Endothelial cell of umbilical vein (primary cell): Measurements from ENCODE around the gene ZC3H12C. TPM values are rescaled to one million over a fixed set of nuclear protein-coding genes. Genes with fewer than 3 reads are reported as not detected.

ENCODE experiments used
- BruUV-seq: library from RNA; stranded (reverse); fragments of 400-500 nt; replicated peaks from 2 replicates; lab custom pipeline; 2021; lab: Mats Ljungman, UMichigan
- CTCF ChIA-PET: fragments of 300-600, 350-600 bp; sonication (Branson Sonifier 250); formaldehyde crosslinking; loops from one replicate; lab custom pipeline; 2021; ENCODE audit warnings: antibody characterized with exemption, inconsistent platforms; lab: Charles Lee
- POLR2A ChIA-PET: fragments of 300-600, 350-600 bp; sonication (Branson Sonifier 250); formaldehyde crosslinking; loops from one replicate; lab custom pipeline; 2021; ENCODE audit warnings: antibody characterized with exemption, inconsistent platforms; lab: Charles Lee
- DNase-seq: peaks from one replicate; pipeline ENCODE4 v3.0.0-alpha.2; 2011; ENCODE audit warnings: low read depth, low spot score
- FAIRE-seq: peaks from 2 replicates; lab custom pipeline; 2011; peaks lifted over from hg19 to GRCh38; lab: Jason Lieb, UNC
- H2AFZ ChIP-seq: 2 replicates; pipeline ENCODE4 v1.6.0; 2012; ENCODE audit warnings: low read depth, low read length, control low read depth, inconsistent platforms
- H3K27ac ChIP-seq: 2 replicates; pipeline ENCODE4 v1.5.1; 2011; ENCODE audit warnings: low read depth, mild to moderate bottlenecking, control low read depth, low read length, moderate library complexity; ENCODE audit not compliant: insufficient read depth
- H3K27me3 ChIP-seq, 2 experiments: 2 replicates each; pipeline versions ENCODE4 v1.6.0 to v1.6.1; 2011; ENCODE audit warnings: low read length in 2 of 2, mixed read lengths in 1 of 2; ENCODE audit not compliant: control insufficient read depth in 2 of 2, insufficient read depth in 2 of 2
- H3K36me3 ChIP-seq, 2 experiments: 2 replicates in 1 of 2; 3 replicates in 1 of 2; pipeline ENCODE4 v1.5.1; 2011; ENCODE audit warnings: low read length in 2 of 2, mild to moderate bottlenecking in 1 of 2, moderate library complexity in 1 of 2; ENCODE audit not compliant: control insufficient read depth in 2 of 2, insufficient read depth in 2 of 2; ENCODE audit errors: extremely low read depth in 1 of 2
- H3K4me1 ChIP-seq: 3 replicates; pipeline ENCODE4 v1.5.1; 2011; ENCODE audit warnings: mild to moderate bottlenecking, low read length; ENCODE audit not compliant: control insufficient read depth, insufficient read depth; ENCODE audit errors: extremely low read depth
- H3K4me2 ChIP-seq: 2 replicates; pipeline ENCODE4 v1.6.1; 2011; ENCODE audit warnings: low read length, control low read depth, mixed read lengths; ENCODE audit not compliant: insufficient read depth
- H3K4me3 ChIP-seq, 3 experiments: fragments of 200-600 bp in 1 of 3; sonication (generic), shearing (Covaris generic) in 1 of 3; replicated peaks in 1 of 3; 2 replicates each; pipeline ENCODE4 v1.5.1; 2011 to 2016; ENCODE audit warnings: control low read depth in 3 of 3, low read length in 3 of 3, mild to moderate bottlenecking in 2 of 3, inconsistent platforms in 1 of 3, low read depth in 1 of 3, moderate library complexity in 1 of 3; ENCODE audit not compliant: insufficient read depth in 1 of 3
- H3K79me2 ChIP-seq: 2 replicates; pipeline ENCODE4 v1.6.0; 2012; ENCODE audit warnings: low read length, inconsistent platforms; ENCODE audit not compliant: control insufficient read depth, insufficient read depth
- H3K9ac ChIP-seq: replicated peaks from 2 replicates; pipeline ENCODE3; 2011; ENCODE audit warnings: low read length, control low read depth; ENCODE audit not compliant: insufficient read depth; ENCODE audit errors: extremely low read depth
- H3K9me1 ChIP-seq: replicated peaks from 3 replicates; pipeline ENCODE4 v1.6.0; 2011; ENCODE audit warnings: mild to moderate bottlenecking, low read length; ENCODE audit not compliant: control insufficient read depth, insufficient read depth; ENCODE audit errors: extremely low read depth
- H3K9me3 ChIP-seq: replicated peaks from 2 replicates; pipeline ENCODE4 v1.5.1; 2012; ENCODE audit warnings: low read length, inconsistent platforms; ENCODE audit not compliant: control insufficient read depth, insufficient read depth
- H4K20me1 ChIP-seq: replicated peaks from 2 replicates; pipeline ENCODE3; 2011; ENCODE audit warnings: mild to moderate bottlenecking, low read length; ENCODE audit not compliant: control insufficient read depth, insufficient read depth; ENCODE audit errors: extremely low read depth
- EZH2 ChIP-seq: IDR thresholded peaks from 2 replicates; pipeline ENCODE4 v1.6.1; 2012; ENCODE audit warnings: borderline replicate concordance, low read depth, mild to moderate bottlenecking, moderate library complexity, low read length, inconsistent platforms; ENCODE audit not compliant: severe bottlenecking
- FOS ChIP-seq: IDR thresholded peaks from 2 replicates; pipeline ENCODE4 v1.6.1; 2011; ENCODE audit warnings: mild to moderate bottlenecking, low read length, moderate library complexity, borderline replicate concordance; ENCODE audit not compliant: insufficient read depth
- GATA2 ChIP-seq: IDR thresholded peaks from 2 replicates; pipeline ENCODE4 v1.7.0; 2011; ENCODE audit warnings: low read depth, mild to moderate bottlenecking, moderate library complexity, mixed read lengths, low read length; ENCODE audit not compliant: insufficient read length, insufficient read depth
- JUN ChIP-seq: IDR thresholded peaks from 2 replicates; pipeline ENCODE4 v1.6.1; 2011; ENCODE audit warnings: borderline replicate concordance, low read depth; ENCODE audit not compliant: insufficient read length, insufficient read depth
- MAX ChIP-seq: IDR thresholded peaks from 2 replicates; pipeline ENCODE4 v1.6.1; 2011; ENCODE audit not compliant: insufficient read depth, insufficient read length
- MYC ChIP-seq: IDR thresholded peaks from one replicate; pipeline ENCODE4 v1.6.1; 2011; ENCODE audit warnings: mild to moderate bottlenecking, low read depth, low read length
- POLR2A ChIP-seq: IDR thresholded peaks from 2 replicates; pipeline ENCODE4 v1.6.1; 2012; ENCODE audit warnings: low read depth, mild to moderate bottlenecking, control low read depth, low read length
- POLR2AphosphoS5 ChIP-seq: IDR thresholded peaks from 2 replicates; pipeline ENCODE4 v1.6.1; 2012; ENCODE audit warnings: low read depth, mild to moderate bottlenecking, control low read depth, low read length, moderate library complexity; ENCODE audit not compliant: insufficient read depth
- dilution Hi-C: fragments of 300-500 bp; cut with MboI; formaldehyde crosslinking; loops from one replicate; pipeline ENCODE4 v1.15.0; 2019; ENCODE audit warnings: low sequenced_read_pairs; ENCODE audit not compliant: extremely low pct_ligation_motif_present
- intact Hi-C: fragments of 100-400 bp; cut with micrococcal nuclease; formaldehyde crosslinking; loops from one replicate; pipeline ENCODE4 v1.10.0; 2022
- polyA plus RNA-seq, 4 experiments: library from polyadenylated mRNA; depleted of rRNA in 3 of 4; stranded (reverse) in 3 of 4; unstranded in 1 of 4; fragments of >200 nt; gene quantifications; 2 replicates each; pipeline versions ENCODE4 v1.2.1 to v1.2.3, GENCODE V29; 2011 to 2012; ENCODE audit warnings: missing spikeins in 1 of 4
- total RNA-seq: library from RNA; stranded (reverse); gene quantifications from 2 replicates; pipeline ENCODE4 v1.2.3, GENCODE V29; 2021
- TF ChIP-seq, protein P1 (sequence below), 2 donors: IDR thresholded peaks; 1 replicate in 1 of 2; 2 replicates in 1 of 2; pipeline ENCODE4 v1.5.1; 2011; ENCODE audit warnings: low read length in 2 of 2, mild to moderate bottlenecking in 2 of 2, moderate library complexity in 2 of 2, control low read depth in 1 of 2, inconsistent platforms in 1 of 2, low read depth in 1 of 2; ENCODE audit not compliant: insufficient read depth in 1 of 2; ENCODE audit errors: extremely low read depth in 1 of 2

Gene ZC3H12C
- total and polyA plus RNA-seq, 2 donors (not counting 3 experiments of a cell fraction or from before 2014, with no cell fraction given) = 5.5 to 14.7 TPM

GRCh38 chr11:110162216-110162615, 69.0 kb downstream of the ZC3H12C start:
- CTCF ChIA-PET = interaction anchor here (1.2 kb wide), 1 partner anchor 223 kb away, joined by 3 read pairs; no protein-coding TSS in a partner anchor
- intact Hi-C loops = no loop called here
- FAIRE-seq (no peak), DNase-seq (no peak)
- H3K4me1 ChIP-seq = peaks cover 4% of the 10 kb centered on the region
- H4K20me1 ChIP-seq = no peaks in the 10 kb centered on the region
- H2AFZ ChIP-seq = no peak overlapping the region
- H3K27ac ChIP-seq = no peak overlapping the region
- peaks cover 8 to 10% of the 10 kb centered on the region in 2 experiments for H3K36me3 ChIP-seq
- BruUV-seq = no TSS peak
- H3K27me3 ChIP-seq = no peaks in the 10 kb centered on the region
- TF ChIP-seq EZH2 = no peak
- TF ChIP-seq, protein P1, sequence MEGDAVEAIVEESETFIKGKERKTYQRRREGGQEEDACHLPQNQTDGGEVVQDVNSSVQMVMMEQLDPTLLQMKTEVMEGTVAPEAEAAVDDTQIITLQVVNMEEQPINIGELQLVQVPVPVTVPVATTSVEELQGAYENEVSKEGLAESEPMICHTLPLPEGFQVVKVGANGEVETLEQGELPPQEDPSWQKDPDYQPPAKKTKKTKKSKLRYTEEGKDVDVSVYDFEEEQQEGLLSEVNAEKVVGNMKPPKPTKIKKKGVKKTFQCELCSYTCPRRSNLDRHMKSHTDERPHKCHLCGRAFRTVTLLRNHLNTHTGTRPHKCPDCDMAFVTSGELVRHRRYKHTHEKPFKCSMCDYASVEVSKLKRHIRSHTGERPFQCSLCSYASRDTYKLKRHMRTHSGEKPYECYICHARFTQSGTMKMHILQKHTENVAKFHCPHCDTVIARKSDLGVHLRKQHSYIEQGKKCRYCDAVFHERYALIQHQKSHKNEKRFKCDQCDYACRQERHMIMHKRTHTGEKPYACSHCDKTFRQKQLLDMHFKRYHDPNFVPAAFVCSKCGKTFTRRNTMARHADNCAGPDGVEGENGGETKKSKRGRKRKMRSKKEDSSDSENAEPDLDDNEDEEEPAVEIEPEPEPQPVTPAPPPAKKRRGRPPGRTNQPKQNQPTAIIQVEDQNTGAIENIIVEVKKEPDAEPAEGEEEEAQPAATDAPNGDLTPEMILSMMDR (IDR thresholded peaks at IDR 0.05; ENCODE audit: extremely low read depth in 1 of 2, insufficient read depth in 1 of 2, low read depth in 1 of 2, low read length in 2 of 2) = no peak
- TF ChIP-seq GATA2 = no peak
- TF ChIP-seq POLR2A = no peak
- no peak for TF ChIP-seq MAX
- TF ChIP-seq MYC = no peak
- TF ChIP-seq POLR2AphosphoS5 = no peak
- TF ChIP-seq FOS = no peak
- TF ChIP-seq JUN = no peak
- H3K9me1 ChIP-seq = no peaks in the 10 kb centered on the region
- no peak overlapping the region for H3K9ac ChIP-seq
- no peak overlapping the region for H3K4me3 ChIP-seq
- H3K4me2 ChIP-seq = no peak overlapping the region
- POLR2A ChIA-PET = interaction anchor here (0.6 kb wide), 1 partner anchor 104 kb away, joined by 3 read pairs; no protein-coding TSS in a partner anchor
- dilution Hi-C loops = no loop called here
- no peaks in the 10 kb centered on the region for H3K79me2 ChIP-seq
- H3K9me3 ChIP-seq = no peaks in the 10 kb centered on the region
